ENCODE results near the gene SHBG.

Gene SHBG

GRCh38 chr17:7650509-7651096 is 20.7 kb downstream of the SHBG start, which contains the start of gene ATP1B2:
Gene ATP1B2, plus strand, starts transcription at chr17:7650926. Its CDS starts 593 bp downstream, at chr17:7651519.
- peak; percentile 39 to 72 for DNase-seq

- no peak for DNase-seq
Measured at GRCh38 chr17:7651097-7651664, 21.2 kb downstream of the SHBG start.

- no peak for DNase-seq
Measured at GRCh38 chr17:7651665-7652387, 21.9 kb downstream of the SHBG start.

- no peak for DNase-seq
Measured at GRCh38 chr17:7652388-7653356, 22.7 kb downstream of the SHBG start.

- DNase-seq, result peak in 1 of 2 donors; percentile 62
Measured at GRCh38 chr17:7654832-7655540, 25.1 kb downstream of the SHBG start.

- peak in 1 of 2 donors; percentile 27 for DNase-seq
Measured at GRCh38 chr17:7655541-7655840, 25.6 kb downstream of the SHBG start.

GRCh38 chr17:7656958-7657609 is 27.1 kb downstream of the SHBG start:
- DNase-seq, result peak in 1 of 2 donors; percentile 21

- DNase-seq, result no peak
Measured at GRCh38 chr17:7667656-7668406, 37.9 kb downstream of the SHBG start.

GRCh38 chr17:7668482-7668881 is 38.5 kb downstream of the SHBG start:
- no peak for DNase-seq

- DNase-seq, result peak; percentile 70 to 71
Measured at GRCh38 chr17:7673239-7673638, 43.3 kb downstream of the SHBG start.

- DNase-seq, result no peak
Measured at GRCh38 chr17:7674934-7675333, 45.0 kb downstream of the SHBG start.

- no peak for DNase-seq
Measured at GRCh38 chr17:7676533-7676932, 46.6 kb downstream of the SHBG start.

GRCh38 chr17:7677388-7678067 is 47.6 kb downstream of the SHBG start:
- DNase-seq, result no peak

Data from inflammatory macrophage (primary cell).